Endothelial cell (in vitro differentiated cells): Measurements from ENCODE around the gene DDX59. TPM values are rescaled to one million over a fixed set of nuclear protein-coding genes. Genes with fewer than 3 reads are reported as not detected.
"Not testable (repeated sequence)": the region's sequence is repeated elsewhere in the genome, so short reads cannot be mapped to it uniquely, and the experiment has no call there.

ENCODE experiments used
- DNase-seq: peaks from one replicate; pipeline ENCODE4 v3.0.0; 2021; ENCODE audit warnings: low spot score
- H3K27ac Mint-ChIP-seq: one replicate; pipeline ENCODE4 v1.8.0; 2021; ENCODE audit warnings: mixed read lengths, inconsistent platforms; ENCODE audit not compliant: unreplicated experiment
- H3K27me3 Mint-ChIP-seq: one replicate; pipeline ENCODE4 v1.8.0; 2021; ENCODE audit warnings: mild to moderate bottlenecking, moderate library complexity, mixed read lengths, inconsistent platforms; ENCODE audit not compliant: unreplicated experiment
- H3K36me3 Mint-ChIP-seq: one replicate; pipeline ENCODE4 v1.8.0; 2021; ENCODE audit warnings: mild to moderate bottlenecking, low read depth, mixed read lengths, inconsistent platforms; ENCODE audit not compliant: unreplicated experiment
- H3K4me1 Mint-ChIP-seq: one replicate; pipeline ENCODE4 v1.8.0; 2021; ENCODE audit warnings: mild to moderate bottlenecking, mixed read lengths, inconsistent platforms; ENCODE audit not compliant: unreplicated experiment
- H3K4me3 Mint-ChIP-seq: one replicate; pipeline ENCODE4 v1.8.0; 2021; ENCODE audit warnings: mild to moderate bottlenecking, mixed read lengths, inconsistent platforms; ENCODE audit not compliant: unreplicated experiment
- H3K9me3 Mint-ChIP-seq: one replicate; pipeline ENCODE4 v1.8.0; 2021; ENCODE audit warnings: mixed read lengths, inconsistent platforms; ENCODE audit not compliant: unreplicated experiment
- CTCF ChIP-seq: fragments of 200-600 bp; sonication (generic); IDR thresholded peaks from one replicate; pipeline ENCODE4 v1.5.0; 2021; ENCODE audit warnings: antibody characterized with exemption; ENCODE audit not compliant: unreplicated experiment
- total RNA-seq: library from RNA; stranded (reverse); fragmentation: NEBNext Ultra II Directional; extraction: Animal tissue kit (Norgen Biotek cat#: 25700); gene quantifications from one replicate; pipeline ENCODE4 v1.2.1, GENCODE V29; 2021; ENCODE audit not compliant: unreplicated experiment

The DDX59 gene
- total RNA-seq, 1 donor from 2014 or later: 20.1 TPM

GRCh38 chr1:200634261-200635122, 35.2 kb downstream of the DDX59 start:
- H3K4me1 Mint-ChIP-seq: no peaks in the 10 kb centered on the region
- H3K36me3 Mint-ChIP-seq: no peaks in the 10 kb centered on the region
- H3K4me3 Mint-ChIP-seq: no peak overlapping the region
- H3K27ac Mint-ChIP-seq: no peak overlapping the region
- H3K9me3 Mint-ChIP-seq: no peaks in the 10 kb centered on the region
- no peak for TF ChIP-seq CTCF
- H3K27me3 Mint-ChIP-seq: peaks cover 2% of the 10 kb centered on the region
- DNase-seq: no peak

GRCh38 chr1:200631375-200631774, 38.3 kb downstream of the DDX59 start:
- H3K27ac Mint-ChIP-seq: no peak overlapping the region
- no peaks in the 10 kb centered on the region for H3K4me1 Mint-ChIP-seq
- no peak for TF ChIP-seq CTCF
- no peaks in the 10 kb centered on the region for H3K36me3 Mint-ChIP-seq
- H3K27me3 Mint-ChIP-seq: peaks cover 3% of the 10 kb centered on the region
- H3K9me3 Mint-ChIP-seq: no peaks in the 10 kb centered on the region
- peak overlapping the region; percentile 26 for H3K4me3 Mint-ChIP-seq
- no peak for DNase-seq

- H3K4me3 Mint-ChIP-seq: not testable (repeated sequence)
Observed at GRCh38 chr1:200630515-200630899, 39.2 kb downstream of the DDX59 start.

GRCh38 chr1:200629876-200630514, 39.7 kb downstream of the DDX59 start:
- H3K27me3 Mint-ChIP-seq: peaks cover 3% of the 10 kb centered on the region
- H3K36me3 Mint-ChIP-seq: no peaks in the 10 kb centered on the region
- no peaks in the 10 kb centered on the region for H3K4me1 Mint-ChIP-seq
- H3K9me3 Mint-ChIP-seq: no peaks in the 10 kb centered on the region
- DNase-seq: no peak
- no peak overlapping the region for H3K27ac Mint-ChIP-seq
- TF ChIP-seq CTCF: no peak
- H3K4me3 Mint-ChIP-seq: no peak overlapping the region

More at GRCh38 chr1:200630515-200630899, 39.2 kb downstream of the DDX59 start:
- not testable (repeated sequence) for H3K36me3 Mint-ChIP-seq, H3K9me3 Mint-ChIP-seq, H3K27me3 Mint-ChIP-seq, H3K27ac Mint-ChIP-seq, H3K4me1 Mint-ChIP-seq, DNase-seq

- DNase-seq: no peak
- TF ChIP-seq CTCF: no peak
- no peaks in the 10 kb centered on the region for H3K4me1 Mint-ChIP-seq
Observed at GRCh38 chr1:200628223-200628881, 41.4 kb downstream of the DDX59 start.

More at GRCh38 chr1:200628223-200628881, 41.4 kb downstream of the DDX59 start:
- Mint-ChIP-seq H3K27me3 (peaks cover 3% of the 10 kb centered on the region), H3K9me3 (no peaks in the 10 kb centered on the region), H3K4me3 (no peak overlapping the region), H3K36me3 (no peaks in the 10 kb centered on the region), H3K27ac (no peak overlapping the region)
